GM12872 (cell line): ENCODE measurements around the gene ZNF432.

Experiments used
- TF ChIP-seq, protein P1 (sequence below): IDR thresholded peaks from 3 replicates; pipeline ENCODE4 v1.5.1; 2011; ENCODE audit warnings: low read depth, mild to moderate bottlenecking, low read length, moderate library complexity; ENCODE audit not compliant: insufficient read depth

ZNF432 gene

DNA sequence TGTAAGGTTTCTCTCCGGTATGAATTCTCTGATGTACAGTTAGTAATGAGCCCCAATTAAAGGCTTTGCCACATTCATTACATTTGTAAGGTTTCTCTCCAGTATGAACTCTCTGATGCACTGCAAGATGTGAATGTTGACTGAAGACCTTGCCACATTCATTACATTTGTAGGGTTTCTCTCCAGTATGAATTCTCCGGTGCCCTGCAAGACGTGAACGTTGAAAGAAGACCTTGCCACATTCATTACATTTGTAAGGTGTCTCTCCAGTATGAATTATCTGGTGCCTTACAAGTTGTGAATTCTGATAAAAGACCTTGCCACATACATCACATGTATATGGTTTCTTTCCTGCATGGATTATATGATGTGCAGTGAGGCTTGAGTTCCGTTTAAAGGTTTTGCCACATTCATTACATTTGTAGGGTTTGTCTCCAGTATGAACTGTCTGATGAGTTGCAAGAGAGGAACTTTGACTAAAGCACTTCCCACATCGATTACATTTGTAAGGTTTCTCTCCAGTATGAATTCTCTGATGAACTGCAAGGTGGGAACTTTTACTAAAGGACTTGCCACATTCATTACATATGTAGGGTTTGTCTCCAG is 17.7 kb upstream of the ZNF432 start:
- TF ChIP-seq, protein P1, sequence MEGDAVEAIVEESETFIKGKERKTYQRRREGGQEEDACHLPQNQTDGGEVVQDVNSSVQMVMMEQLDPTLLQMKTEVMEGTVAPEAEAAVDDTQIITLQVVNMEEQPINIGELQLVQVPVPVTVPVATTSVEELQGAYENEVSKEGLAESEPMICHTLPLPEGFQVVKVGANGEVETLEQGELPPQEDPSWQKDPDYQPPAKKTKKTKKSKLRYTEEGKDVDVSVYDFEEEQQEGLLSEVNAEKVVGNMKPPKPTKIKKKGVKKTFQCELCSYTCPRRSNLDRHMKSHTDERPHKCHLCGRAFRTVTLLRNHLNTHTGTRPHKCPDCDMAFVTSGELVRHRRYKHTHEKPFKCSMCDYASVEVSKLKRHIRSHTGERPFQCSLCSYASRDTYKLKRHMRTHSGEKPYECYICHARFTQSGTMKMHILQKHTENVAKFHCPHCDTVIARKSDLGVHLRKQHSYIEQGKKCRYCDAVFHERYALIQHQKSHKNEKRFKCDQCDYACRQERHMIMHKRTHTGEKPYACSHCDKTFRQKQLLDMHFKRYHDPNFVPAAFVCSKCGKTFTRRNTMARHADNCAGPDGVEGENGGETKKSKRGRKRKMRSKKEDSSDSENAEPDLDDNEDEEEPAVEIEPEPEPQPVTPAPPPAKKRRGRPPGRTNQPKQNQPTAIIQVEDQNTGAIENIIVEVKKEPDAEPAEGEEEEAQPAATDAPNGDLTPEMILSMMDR = no peak

- TF ChIP-seq, protein P1 = no peak
These were observed 16.8 kb upstream of the ZNF432 start for GRCh38 chr19:52065399-52065798.

DNA sequence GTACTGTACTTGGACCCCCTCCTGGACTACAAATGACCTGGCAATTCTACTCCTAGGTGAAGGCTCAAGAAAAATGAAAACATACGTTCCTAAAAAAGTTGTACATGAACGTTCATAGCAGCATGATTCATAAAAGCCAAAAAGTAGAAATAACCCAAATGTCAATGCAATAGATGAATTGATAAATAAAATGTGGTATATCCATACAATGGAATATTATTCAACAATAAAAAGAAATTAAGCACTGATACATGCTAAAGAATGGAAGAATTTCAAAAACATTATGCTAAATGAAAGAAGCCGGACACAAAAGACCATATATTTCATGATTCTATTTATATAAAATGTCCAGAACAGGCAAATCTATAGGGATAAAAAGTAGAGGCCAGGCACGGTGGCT is 9.5 kb downstream of the ZNF432 start:
- TF ChIP-seq, protein P1 = no peak

DNA sequence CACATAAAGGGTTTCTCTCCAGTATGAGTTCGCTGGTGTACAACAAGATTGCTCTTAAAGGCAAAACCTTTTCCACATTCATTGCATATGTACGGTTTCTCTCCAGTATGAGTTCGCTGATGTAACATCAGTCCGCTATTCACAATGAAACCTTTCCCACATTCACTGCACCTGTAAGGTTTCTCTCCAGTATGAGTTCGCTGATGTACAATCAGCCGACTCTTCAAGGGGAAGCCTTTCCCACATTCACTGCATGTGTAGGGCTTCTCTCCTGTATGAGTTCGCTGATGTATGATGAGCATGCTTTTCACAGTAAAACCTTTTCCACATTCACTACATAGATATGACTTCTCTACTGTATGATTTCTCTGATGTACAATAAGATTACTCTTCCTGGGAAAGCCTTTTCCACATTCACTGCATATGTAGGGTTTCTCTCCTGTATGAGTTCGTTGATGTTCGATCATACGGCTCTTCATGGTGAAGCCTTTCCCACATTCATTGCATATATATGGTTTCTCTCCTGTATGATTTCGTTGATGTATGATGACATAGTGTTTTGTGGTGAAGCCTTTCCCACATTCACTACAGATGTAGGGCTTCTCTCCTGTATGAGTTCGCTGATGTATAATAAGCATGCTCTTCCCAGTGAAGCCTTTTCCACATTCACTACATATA is 14.4 kb downstream of the ZNF432 start:
- TF ChIP-seq, protein P1 = no peak

DNA sequence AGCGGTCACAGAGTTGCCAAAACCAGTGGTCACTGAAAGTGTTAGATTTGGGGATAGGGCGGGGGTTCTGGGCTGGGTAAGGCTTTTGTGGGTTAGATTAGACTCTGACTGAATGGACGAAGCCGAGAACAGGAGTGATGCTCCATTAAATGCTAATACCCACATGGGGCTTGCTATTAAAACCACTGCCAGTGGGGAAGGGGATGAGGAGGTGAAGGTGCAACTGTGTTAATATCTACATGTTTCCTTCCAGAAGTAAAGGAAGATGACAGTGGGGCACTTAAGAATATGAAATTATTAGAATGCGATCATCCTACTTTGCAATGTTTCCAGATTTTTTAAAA is 19.9 kb downstream of the ZNF432 start:
- TF ChIP-seq, protein P1 = no peak

DNA sequence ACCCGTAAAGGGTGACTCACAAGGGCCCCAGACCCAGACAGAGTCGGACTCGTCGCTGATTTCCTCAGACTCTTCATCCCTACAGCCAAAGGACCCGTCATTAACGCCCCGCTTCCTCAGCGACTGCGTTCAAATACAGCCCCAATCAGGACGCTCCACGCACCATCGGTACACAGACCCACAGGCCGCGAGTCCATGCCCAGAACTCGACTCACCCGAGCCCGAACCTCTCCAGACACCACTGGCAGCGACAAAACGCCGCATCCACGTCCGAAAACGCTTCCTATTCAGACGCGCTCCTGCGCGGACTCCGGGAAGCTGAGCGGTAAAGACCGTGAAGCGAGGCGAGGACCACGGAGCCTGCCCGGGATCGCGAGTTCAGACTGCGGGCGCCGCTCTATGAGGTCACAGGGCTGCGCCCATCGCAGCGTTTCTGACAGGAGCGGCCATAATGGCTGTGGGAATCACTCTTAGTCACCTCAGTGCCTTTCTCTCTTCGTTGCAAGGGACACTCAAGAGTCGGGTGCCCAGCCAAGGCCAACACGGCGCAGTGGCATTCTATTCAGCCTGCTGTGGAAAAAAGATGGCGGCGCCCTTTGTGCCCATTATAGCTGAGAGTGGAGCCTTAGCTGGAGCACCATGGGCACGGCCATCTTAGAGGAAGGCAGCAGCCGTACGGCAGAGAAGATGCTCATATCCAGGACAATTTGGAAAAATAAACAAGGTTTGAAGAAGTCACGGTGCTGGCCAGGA is 20.4 kb downstream of the ZNF432 start, which contains the start of gene ZNF614:
Gene ZNF614, minus strand, starts transcription at position 353 of the 753 bp plus-strand sequence. CDS start 2,634 bp downstream, outside the sequence.
- TF ChIP-seq, protein P1 = no peak

GRCh38 chr19:52022193-52022592 is 26.4 kb downstream of the ZNF432 start:
- TF ChIP-seq, protein P1 = no peak
